ENCODE data around the gene AUTS2.

Gene AUTS2

DNA sequence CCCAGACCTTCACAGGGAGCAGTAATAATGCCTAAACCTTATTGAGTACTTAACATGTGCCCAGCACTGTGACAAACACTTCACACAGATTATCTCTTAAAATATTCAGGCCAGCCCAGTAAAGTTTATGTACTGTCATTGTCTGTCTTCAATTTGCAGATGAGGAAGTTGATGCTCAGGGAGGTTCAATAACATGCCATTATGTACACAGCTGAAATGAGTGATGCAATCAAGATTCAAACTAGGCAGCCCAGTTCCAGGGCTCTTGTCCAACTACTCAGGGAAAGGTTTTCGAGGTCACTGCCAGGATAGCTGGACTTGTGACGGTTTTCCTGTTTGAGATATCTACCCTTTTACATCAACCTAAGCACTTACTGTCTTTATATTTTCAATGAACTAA, 56.1 kb downstream of the AUTS2 start:
- DNase-seq (ENCODE audit: extremely low read depth in 1 of 2, low read depth in 1 of 2), result no peak

DNA sequence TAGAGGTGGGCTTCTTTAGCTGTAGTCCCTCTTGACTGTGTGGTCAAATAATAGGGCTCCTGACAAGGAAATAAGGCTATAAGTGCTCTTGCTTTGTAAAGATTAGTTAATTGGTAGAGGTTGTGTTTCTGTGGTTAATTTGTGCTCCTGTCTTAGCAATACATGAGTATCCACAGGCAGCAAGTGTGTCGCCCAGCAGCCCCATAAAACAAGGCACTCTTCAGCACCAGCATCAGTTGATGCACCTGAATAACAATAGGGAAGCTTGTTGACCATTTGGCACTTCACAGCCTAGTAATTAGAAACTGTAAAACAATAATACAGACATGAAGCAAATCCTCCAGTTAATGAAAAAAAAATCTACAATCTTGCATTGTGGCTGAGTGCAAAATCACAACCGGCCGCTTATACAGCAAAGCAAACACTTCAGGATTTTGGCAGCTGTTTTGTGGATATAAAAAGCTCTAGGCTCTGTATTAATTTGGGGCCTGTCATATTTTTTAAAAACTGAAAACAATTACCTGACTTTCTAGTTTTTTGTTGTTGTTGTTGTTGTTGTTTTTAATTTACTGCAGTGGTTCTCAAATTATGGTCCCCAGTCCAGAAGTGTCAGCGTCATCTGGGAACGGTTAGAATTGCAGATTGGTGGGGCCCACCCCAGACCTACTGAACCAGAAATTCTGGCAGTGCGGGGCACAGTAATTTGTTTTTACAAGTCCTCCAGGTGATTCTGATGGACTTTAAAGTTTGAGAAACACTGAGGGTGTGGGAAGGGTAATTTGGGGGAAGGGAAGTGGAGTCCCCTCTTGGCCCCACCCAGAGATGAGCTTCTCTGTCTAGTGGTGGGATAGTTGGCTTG, 56.8 kb downstream of the AUTS2 start:
- no peak for DNase-seq (ENCODE audit: extremely low read depth in 1 of 2, low read depth in 1 of 2)

DNA sequence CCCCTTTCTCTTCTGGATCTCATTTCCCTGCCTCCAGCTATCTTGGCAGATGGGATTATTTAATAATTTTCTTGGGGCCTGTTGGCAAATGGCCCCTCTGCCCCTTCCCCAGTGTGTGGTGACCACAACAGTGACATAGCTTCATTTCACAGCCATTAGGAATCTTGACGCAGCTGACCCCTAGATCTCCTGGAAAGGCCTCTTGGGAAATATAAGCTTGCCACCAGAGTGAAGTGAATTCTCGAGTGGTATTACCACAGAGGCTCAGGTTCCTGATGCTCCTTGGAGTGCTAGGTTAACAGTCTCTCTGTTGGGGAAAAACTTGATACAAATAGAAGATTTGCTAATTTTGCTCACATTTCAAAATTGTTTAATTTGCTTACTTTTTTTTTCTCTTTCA, 57.8 kb downstream of the AUTS2 start:
- no peak for DNase-seq (ENCODE audit: extremely low read depth in 1 of 2, low read depth in 1 of 2)

DNA sequence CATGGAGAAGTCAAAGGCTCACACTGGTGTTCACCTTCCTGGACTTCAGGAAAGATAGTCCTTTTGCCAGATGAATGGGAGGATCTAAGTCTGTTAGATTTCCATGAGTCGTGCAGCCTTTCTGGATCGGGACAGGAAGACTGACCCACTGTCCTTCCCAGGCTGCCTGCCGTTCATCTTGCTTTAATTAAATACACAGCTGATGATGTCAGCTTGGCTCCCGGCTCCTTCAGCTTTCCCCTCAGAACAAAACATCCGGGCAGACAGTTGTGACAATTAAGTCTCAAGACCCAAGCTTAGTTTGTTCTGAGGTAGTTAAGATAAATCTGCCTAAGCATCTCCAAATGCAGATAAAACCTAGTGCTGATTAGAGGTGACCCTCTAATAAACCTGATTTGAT, 58.6 kb downstream of the AUTS2 start:
- DNase-seq (ENCODE audit: extremely low read depth in 1 of 2, low read depth in 1 of 2), result no peak

DNA sequence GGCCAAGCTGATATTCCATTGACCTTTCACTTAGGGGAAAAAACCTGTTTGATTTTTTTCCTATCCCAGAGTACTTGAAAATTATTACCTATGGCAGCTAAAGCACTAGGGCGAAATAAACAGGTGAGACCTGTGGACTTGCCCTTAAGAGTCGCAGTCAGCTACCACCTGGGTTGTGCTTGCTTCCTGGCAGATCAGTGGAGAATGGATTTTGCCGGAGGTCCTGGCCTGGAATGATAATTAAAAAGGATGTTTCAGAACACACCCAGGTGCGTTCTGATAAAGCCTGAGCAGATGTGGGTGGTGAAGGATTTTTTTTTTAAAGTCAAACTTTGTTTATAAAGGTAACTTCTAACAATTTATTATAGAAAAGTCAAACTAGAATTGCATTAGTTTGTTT, 59.1 kb downstream of the AUTS2 start:
- no peak for DNase-seq (ENCODE audit: extremely low read depth in 1 of 2, low read depth in 1 of 2)

DNA sequence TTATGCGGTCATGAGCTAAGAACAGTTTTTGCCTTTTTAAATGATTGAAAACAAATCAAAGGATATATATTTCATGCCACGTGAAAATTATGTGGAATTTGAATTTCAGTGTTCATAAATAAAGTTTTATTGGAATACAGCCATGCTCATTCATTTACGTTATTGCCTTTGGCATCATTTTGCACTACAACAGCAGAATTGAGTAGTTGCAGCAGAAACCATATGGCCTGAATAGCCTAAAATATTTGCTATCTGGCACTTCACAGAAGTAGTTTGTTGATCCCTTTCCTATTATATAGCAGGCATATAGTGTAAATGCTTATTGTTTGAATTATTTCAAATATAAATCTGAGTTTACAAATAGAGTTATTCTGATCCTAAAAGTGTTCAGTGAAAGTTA, 59.7 kb downstream of the AUTS2 start:
- no peak for DNase-seq (ENCODE audit: extremely low read depth in 1 of 2, low read depth in 1 of 2)

DNA sequence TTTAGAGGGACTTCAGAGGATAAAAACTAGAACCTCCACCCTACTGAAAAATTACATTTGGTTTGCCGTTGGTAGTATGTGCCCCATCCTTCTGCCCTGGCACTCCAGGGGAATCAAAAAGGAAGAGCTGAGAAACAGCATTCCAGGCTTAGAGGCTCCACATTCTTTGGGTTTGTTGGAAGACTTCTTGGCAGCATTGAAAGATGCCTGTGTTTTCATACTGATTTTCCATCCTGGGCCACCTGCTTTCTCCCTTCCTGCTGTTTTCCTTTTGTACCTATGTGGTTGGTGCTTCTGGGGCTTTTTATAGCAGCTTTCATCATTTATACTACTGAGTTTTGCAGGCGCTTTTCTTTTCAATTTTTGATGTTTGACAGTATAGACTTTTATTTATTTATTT, 61.7 kb downstream of the AUTS2 start:
- DNase-seq (ENCODE audit: extremely low read depth in 1 of 2, low read depth in 1 of 2), result no peak

DNA sequence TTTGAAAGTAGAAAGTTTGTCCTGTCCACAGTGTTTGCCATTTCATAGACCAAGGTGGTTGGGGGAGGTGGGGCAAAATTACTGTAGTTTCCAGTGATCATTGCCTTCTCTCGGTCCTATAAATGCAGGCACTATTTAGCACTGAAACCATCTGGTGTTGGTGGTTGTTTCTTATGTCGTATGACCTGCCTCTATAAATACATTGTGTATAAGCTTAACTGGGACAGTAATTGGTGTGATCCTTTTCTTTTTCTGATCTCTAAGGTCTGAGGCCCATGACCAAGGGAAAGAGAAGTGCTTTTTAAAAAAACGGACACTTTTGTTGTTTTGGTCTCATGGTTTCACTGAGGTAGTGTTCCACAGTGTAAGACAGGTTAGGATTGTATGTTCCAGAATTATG, 63.1 kb downstream of the AUTS2 start:
- no peak for DNase-seq (ENCODE audit: extremely low read depth in 1 of 2, low read depth in 1 of 2)

DNA sequence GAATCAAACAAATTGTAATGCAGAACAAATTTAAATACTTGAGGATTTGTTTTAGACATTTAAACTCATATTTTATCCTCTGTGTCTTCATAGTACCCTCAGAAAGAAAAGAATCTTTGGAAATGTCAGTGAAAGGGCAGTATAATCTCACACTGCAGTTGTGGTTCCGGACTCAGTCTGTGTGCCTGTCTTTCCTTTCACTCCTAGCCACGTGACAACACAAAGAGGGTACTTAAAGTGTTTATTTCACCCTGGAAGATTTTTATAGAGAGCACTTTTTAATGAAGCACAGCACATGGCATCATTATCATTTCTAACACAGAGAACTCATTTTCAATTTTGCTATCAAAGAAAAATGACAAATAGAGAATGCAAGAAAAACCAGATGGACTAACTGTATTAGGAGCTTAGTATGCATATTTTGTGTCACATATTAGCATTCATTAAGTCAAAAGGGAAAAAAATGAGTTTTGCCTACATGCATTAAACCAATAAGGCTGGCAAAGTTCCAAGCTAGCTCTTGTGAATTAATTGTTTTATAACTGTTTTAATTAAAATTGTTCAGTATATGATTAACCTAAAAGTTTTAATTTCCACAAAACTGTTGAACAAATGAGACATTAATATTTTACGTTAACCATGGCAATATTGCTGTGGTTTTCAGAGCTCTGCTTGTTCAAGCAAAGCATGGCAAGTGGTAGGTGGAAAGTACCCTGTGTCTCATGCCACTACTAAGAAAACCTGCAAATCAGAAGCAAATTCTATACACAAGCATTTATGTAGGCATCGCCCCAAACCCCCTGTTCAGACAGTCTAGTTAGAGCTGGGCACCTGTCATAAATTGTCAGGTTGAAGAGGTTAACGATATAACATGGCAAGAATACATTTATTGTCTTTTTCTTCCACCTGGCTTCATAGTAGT, 65.9 kb downstream of the AUTS2 start:
- no peak for DNase-seq (ENCODE audit: extremely low read depth in 1 of 2, low read depth in 1 of 2)

DNA sequence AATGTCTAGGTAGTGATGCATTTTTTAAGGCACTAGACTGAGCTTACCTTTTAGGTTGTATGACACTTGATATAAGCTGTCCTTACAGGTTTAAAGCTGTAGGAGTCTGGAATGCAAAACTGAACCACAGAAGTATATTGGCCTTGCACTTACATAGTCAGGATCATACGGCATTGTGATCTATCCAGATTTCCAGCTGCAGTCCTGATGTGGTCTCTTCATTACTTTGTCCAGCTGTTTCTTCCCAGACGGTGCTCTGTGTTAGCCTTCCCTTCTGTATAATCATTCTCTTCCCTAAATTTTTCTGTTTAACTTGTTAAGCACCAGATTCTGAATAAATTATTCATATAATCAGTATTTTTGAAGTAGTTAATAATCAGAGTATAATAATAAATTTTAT, 67.1 kb downstream of the AUTS2 start:
- no peak for DNase-seq (ENCODE audit: extremely low read depth in 1 of 2, low read depth in 1 of 2)

DNA sequence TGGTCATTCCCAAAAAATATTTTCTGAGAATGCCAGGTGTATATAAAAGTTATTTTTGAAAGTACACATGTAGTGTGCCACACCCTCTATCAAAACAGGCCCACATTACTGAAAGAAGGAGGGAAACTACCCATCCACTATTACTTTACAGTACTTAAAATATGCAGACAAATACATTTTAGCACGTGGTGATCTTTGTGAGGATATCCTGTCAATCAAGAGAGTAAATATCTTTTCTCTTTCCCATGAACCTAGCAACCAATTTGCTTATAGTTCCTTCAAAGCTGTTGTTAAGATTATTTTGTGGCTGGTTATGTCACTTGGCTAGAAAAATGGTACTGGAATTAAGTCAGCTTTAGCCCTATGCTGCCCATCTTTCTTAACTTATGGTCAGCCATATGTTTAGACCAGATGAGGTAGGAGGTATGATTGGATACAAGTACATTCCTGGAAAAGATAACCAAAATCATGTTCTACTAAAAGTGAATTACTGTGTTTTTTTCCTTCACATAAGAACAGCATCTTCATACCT, 70.1 kb downstream of the AUTS2 start:
- DNase-seq (ENCODE audit: extremely low read depth in 1 of 2, low read depth in 1 of 2), result no peak

DNA sequence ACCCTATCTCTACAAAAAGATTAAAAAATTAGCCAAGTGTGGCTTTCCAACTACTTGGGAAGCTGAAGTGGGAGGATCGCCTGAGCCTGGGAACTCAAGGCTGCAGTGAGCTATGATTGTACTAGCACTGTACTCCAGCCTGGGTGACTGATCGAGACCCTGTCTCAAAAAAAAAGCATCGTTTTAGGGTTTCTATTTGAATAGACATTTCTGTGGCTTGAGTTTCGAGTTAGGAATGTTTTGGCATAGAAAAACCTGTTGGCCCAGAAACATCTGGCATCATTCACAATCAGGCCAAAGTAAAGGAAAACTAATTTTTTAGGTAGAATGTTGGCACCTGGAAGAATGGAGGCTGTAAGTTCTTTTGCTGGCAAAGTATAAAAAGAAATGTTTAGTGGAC, 72.4 kb downstream of the AUTS2 start:
- no peak for DNase-seq (ENCODE audit: extremely low read depth in 1 of 2, low read depth in 1 of 2)

DNA sequence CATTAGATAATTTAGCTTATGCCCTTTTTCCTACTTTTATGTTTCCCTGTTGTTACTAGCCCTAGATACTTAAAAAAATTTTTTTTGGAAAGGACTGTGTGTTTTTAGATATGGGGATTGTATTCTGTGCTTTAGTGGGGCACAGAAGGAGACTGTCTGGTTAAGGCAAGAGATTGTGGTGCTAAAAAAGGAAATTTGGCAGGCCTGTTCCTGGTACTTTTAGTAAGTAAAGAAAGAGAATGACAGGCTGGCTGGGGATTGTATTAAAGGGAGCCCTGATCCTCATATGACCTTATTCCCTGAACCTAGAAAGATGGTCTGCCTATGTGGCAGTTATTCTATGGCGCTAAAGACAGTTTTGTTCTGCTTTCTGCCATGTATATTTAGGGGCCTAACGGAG, 74.8 kb downstream of the AUTS2 start:
- DNase-seq (ENCODE audit: extremely low read depth in 1 of 2, low read depth in 1 of 2), result no peak

DNA sequence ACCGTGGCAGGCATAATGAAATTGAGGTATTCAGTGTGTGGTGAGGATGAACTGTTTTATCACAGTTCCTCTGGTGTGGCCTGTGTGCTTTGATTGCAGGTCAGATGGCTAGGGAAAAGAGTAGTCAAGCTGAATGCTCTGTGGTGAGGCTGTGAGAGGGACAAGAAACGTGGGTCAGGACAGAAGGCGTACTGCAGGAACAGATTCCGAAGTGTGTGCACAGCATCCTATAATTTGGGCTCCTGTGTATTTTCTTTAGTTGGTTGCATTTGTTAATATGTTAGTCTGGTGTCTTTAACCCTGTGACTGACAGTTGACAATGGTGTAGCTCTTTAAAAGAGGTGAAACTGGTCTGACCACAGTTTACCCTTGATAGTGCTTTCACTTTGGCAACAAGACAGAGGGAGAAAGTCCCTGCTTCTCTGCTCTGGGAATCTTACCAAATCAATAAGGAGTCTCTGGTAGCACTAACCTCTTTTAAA, 76.5 kb downstream of the AUTS2 start:
- no peak for DNase-seq (ENCODE audit: extremely low read depth in 1 of 2, low read depth in 1 of 2)

DNA sequence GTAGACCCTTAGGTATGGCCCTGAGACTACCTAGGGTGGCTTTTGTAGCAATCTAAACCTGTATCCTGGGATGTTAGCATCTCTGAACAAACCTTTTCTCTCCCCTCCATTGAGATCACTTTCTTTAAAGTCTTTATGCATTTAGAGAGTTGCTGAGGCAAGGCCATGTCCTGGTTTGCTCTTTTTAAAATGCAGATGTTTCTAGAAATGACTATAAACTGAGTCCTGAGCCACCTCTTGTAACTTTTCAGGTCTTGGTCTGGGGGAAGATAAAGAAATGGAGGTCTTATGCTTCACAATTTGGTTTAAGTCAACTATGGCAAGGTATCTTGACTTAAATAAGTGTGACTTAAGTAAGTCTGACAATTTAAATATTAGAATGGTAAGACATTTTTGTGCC, 78.0 kb downstream of the AUTS2 start:
- DNase-seq (ENCODE audit: extremely low read depth in 1 of 2, low read depth in 1 of 2), result no peak

DNA sequence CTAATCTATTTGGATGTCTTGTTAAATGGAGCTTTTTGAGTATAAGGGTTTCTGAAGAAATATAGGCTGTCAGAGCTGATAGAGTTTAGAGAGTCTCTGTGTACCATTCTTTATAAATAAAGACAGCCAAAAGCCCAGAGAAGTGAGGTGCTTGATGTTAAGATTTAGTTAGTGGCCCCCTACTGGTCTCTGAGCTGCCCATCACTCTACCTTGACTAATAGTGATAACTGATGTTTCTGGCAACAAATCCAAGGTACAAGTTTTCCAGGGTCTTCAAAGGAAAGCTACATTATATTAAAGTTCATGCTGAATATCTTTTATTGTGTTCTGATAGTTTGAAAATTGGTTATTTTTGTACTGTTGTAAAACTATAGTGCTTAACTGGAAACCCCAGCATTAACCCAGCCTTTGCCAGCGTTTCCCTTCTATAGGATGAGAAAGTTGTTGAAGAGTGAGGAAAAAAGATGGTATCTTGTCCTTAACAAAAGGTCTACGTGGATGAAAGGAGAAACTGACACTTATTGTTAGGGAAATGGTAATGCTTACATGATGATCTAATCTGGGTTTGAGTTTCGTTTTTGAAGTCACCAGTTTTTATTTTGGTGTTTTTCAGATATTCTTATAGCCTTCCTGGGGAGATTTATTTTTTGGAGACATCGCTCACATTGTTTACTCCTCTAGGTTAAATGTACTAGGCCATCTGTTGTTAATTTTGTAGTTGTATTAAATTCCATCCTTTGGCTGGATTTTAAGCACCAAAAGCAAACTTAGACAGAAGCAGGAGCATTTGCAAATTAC, 79.0 kb downstream of the AUTS2 start:
- no peak for DNase-seq (ENCODE audit: extremely low read depth in 1 of 2, low read depth in 1 of 2)

DNA sequence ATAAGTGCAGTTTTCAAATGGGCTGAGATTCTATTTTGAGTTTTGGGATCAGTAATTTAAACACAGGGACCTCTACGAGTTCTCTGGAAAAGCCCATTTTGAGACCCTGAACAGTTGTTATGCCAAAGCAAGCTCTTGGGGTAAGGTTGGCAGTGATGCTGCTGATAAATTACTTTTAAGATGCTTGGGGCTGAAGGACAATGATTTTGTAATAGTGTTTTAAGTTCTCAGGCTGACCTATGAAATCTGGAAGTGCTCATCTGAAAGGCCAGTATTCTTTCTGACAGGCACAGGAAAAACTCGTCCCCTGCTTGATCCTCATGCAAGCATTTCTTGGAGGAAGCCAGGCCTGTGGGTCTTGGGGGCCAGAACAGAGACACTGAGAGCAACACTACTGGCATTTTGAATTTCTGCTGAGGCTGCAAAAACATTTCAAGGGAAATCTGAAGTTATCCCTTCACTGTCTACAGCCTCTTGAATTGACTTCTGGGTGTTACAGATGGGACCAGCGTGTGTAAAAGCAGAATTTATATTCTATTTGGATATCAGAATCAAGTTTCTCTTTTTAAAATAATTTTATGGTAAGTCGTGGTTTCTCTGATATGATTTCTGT, 79.7 kb downstream of the AUTS2 start:
- no peak for DNase-seq (ENCODE audit: extremely low read depth in 1 of 2, low read depth in 1 of 2)

DNA sequence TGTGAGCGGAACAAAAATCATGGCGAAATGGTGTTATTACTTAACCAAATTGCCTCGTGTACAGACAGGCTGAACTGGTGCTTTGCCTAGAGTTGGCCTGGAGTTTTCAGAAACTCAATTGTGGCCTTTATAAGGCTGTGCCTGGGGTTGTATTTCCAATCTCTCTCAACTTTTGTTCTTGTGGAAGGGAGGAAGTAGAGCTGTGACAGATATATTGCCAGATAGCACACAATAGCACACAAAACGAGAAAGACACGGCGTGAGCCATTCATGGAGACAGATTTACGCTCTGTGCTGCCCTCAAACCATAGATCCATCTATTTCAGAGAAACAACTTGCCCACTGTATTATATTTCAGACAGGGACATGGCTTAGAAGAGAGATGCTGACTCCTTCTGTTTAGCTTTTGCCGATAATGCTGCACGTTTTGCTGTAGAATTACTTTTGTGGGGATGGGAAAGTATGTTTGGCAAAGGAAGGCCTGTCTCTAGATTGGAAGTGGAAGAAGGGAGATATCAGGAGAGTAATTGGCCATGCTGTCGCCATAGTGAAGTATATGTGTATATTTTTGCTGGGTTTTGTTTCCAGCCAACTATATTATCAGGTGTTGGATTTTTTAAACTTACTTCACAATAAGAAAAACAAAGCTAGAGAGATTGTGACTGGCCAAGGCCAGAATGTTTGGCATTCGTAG, 80.4 kb downstream of the AUTS2 start:
- DNase-seq (ENCODE audit: extremely low read depth in 1 of 2, low read depth in 1 of 2), result no peak

DNA sequence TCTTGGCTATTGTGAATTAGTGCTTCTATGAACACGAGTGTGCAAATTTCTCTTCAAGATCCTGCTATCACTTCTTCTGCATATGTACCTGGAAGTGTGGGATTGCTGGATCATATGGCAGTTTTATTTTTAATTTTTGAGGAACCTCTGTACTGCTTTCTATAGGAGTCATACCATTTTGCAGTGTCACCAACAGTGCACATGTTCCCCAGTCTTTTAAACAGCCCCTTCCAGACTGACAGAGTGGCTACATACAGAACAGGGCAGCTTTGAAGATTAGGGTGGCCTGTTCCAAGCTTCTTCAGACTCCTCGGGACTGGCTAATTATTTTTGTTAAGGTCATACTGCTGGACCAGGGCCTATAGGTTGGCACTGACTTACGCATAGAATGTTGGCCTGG, 82.9 kb downstream of the AUTS2 start:
- no peak for DNase-seq (ENCODE audit: extremely low read depth in 1 of 2, low read depth in 1 of 2)

DNA sequence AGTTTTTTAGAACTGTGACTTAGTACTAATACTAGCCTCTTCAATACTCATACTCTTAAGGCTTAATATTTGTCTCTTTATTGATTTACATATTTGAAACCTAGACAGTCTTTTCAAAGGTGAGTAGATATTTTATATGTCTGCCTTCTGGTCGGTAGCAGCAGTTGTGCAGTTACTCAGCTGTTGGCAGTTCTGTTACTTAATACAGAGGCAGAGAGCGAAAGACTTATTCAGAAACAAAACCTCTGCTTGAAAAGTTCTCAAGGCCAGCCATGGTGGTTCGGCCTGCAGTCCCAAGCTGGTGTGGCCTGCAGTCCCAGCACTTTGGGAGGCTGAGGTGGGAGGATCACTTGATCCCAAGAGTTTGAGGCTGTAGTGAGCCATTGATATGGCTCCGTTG, 84.2 kb downstream of the AUTS2 start:
- DNase-seq (ENCODE audit: extremely low read depth in 1 of 2, low read depth in 1 of 2), result no peak

Measured in stimulated activated CD8-positive, alpha-beta memory T cell treated with anti-CD3 and anti-CD28 coated beads, Interleukin-7, amount 100 ng/mL, for 48 hours (primary cell).